H9 (cell line): ENCODE measurements around the gene ATXN7L3B. TPM values are rescaled to one million over a fixed set of nuclear protein-coding genes. Genes with fewer than 3 reads are reported as not detected.
"Not testable (repeated sequence)": the region's sequence is repeated elsewhere in the genome, so short reads cannot be mapped to it uniquely, and the experiment has no call there.

ENCODE experiments used
- DNase-seq: peaks from one replicate; pipeline ENCODE4 v3.0.0-alpha.2; 2017
- H2AFZ ChIP-seq: one replicate; pipeline ENCODE4 v1.6.1; 2013; ENCODE audit warnings: mild to moderate bottlenecking, low read length, control low read depth, moderate library complexity
- H2AK5ac ChIP-seq: 2 replicates; pipeline ENCODE4 v1.6.1; 2013; ENCODE audit warnings: low read length, control low read depth, mixed read lengths; ENCODE audit not compliant: insufficient read length
- H2BK120ac ChIP-seq: one replicate; pipeline ENCODE4 v1.6.1; 2013; ENCODE audit warnings: low read depth, mild to moderate bottlenecking, low read length, control low read depth, inconsistent platforms; ENCODE audit not compliant: poor library complexity, severe bottlenecking
- H2BK12ac ChIP-seq: 2 replicates; pipeline ENCODE4 v1.6.1; 2013; ENCODE audit warnings: low read length, control low read depth, mixed read lengths, low read depth; ENCODE audit not compliant: insufficient read length
- H2BK15ac ChIP-seq: 2 replicates; pipeline ENCODE4 v1.6.1; 2013; ENCODE audit warnings: low read depth, low read length, control low read depth
- H2BK20ac ChIP-seq: one replicate; pipeline ENCODE4 v1.6.1; 2013; ENCODE audit warnings: low read depth, mild to moderate bottlenecking, low read length, control low read depth, inconsistent platforms; ENCODE audit not compliant: poor library complexity, severe bottlenecking
- H2BK5ac ChIP-seq: 2 replicates; pipeline ENCODE4 v1.6.1; 2013; ENCODE audit warnings: low read length, control low read depth, mixed read lengths; ENCODE audit not compliant: insufficient read length
- H3K14ac ChIP-seq: 2 replicates; pipeline ENCODE4 v1.6.1; 2013; ENCODE audit warnings: low read length, control low read depth; ENCODE audit not compliant: insufficient read depth
- H3K18ac ChIP-seq: 2 replicates; pipeline ENCODE4 v1.6.1; 2013; ENCODE audit warnings: low read depth, mild to moderate bottlenecking, mixed read lengths, low read length, control low read depth; ENCODE audit not compliant: insufficient read length
- H3K23ac ChIP-seq: 2 replicates; pipeline ENCODE4 v1.6.1; 2013; ENCODE audit warnings: low read length, control low read depth, mixed read lengths, low read depth; ENCODE audit not compliant: insufficient read length
- H3K23me2 ChIP-seq: 2 replicates; pipeline ENCODE4 v1.6.1; 2013; ENCODE audit warnings: low read depth, mild to moderate bottlenecking, mixed read lengths, low read length, control low read depth; ENCODE audit not compliant: insufficient read length, poor library complexity, severe bottlenecking
- H3K27ac ChIP-seq: 2 replicates; pipeline ENCODE4 v1.5.1; 2013; ENCODE audit warnings: low read length, control low read depth, mixed read lengths, low read depth; ENCODE audit not compliant: insufficient read length
- H3K27me3 ChIP-seq: 2 replicates; pipeline ENCODE4 v1.6.1; 2013; ENCODE audit warnings: low read length, control low read depth, inconsistent platforms; ENCODE audit not compliant: insufficient read depth
- H3K4ac ChIP-seq: 2 replicates; pipeline ENCODE4 v1.6.1; 2013; ENCODE audit warnings: low read depth, mild to moderate bottlenecking, control low read depth, inconsistent platforms, low read length, moderate library complexity
- H3K4me1 ChIP-seq: 2 replicates; pipeline ENCODE4 v1.6.1; 2013; ENCODE audit warnings: low read length, control low read depth, inconsistent platforms; ENCODE audit not compliant: insufficient read depth
- H3K4me2 ChIP-seq: 2 replicates; pipeline ENCODE4 v1.6.1; 2013; ENCODE audit warnings: low read length, control low read depth, mixed read lengths; ENCODE audit not compliant: insufficient read length, insufficient read depth
- H3K56ac ChIP-seq: 2 replicates; pipeline ENCODE4 v1.6.1; 2013; ENCODE audit warnings: low read depth, mild to moderate bottlenecking, mixed read lengths, low read length, control low read depth; ENCODE audit not compliant: insufficient read length
- H3K79me1 ChIP-seq: 2 replicates; pipeline ENCODE4 v1.6.1; 2013; ENCODE audit warnings: low read depth, mild to moderate bottlenecking, moderate library complexity, low read length, control low read depth, inconsistent platforms; ENCODE audit not compliant: insufficient read depth, poor library complexity, severe bottlenecking
- H3K79me2 ChIP-seq: 2 replicates; pipeline ENCODE4 v1.6.1; 2013; ENCODE audit warnings: low read length, control low read depth, inconsistent platforms; ENCODE audit not compliant: insufficient read depth
- H3K9ac ChIP-seq: 2 replicates; pipeline ENCODE4 v1.6.1; 2013; ENCODE audit warnings: low read length, control low read depth, mixed read lengths; ENCODE audit not compliant: insufficient read length; ENCODE audit errors: extremely low read depth
- H3K9me3 ChIP-seq: one replicate; pipeline ENCODE4 v1.6.1; 2013; ENCODE audit warnings: low read depth, low read length, inconsistent platforms; ENCODE audit not compliant: control insufficient read depth
- H3T11ph ChIP-seq: one replicate; pipeline ENCODE4 v1.6.1; 2013; ENCODE audit warnings: mild to moderate bottlenecking, low read length, control low read depth, inconsistent platforms
- H4K20me1 ChIP-seq: one replicate; pipeline ENCODE4 v1.6.1; 2013; ENCODE audit not compliant: control insufficient read depth, insufficient read length, insufficient read depth
- H4K5ac ChIP-seq: 2 replicates; pipeline ENCODE4 v1.6.1; 2013; ENCODE audit warnings: low read depth, mild to moderate bottlenecking, mixed read lengths, low read length, control low read depth; ENCODE audit not compliant: insufficient read length
- H4K8ac ChIP-seq: replicated peaks from 2 replicates; pipeline ENCODE4 v1.6.1; 2013; ENCODE audit warnings: low read length, control low read depth, mixed read lengths, low read depth; ENCODE audit not compliant: insufficient read length
- H4K91ac ChIP-seq: 2 replicates; pipeline ENCODE4 v1.6.1; 2013; ENCODE audit warnings: low read depth, mild to moderate bottlenecking, moderate library complexity, mixed read lengths, low read length, control low read depth; ENCODE audit not compliant: insufficient read length
- H3K27ac Mint-ChIP-seq, 3 experiments: 2 replicates in 2 of 3; 3 replicates in 1 of 3; pipeline ENCODE4 v1.8.0; 2020 to 2021; ENCODE audit warnings: mixed read lengths in 3 of 3, mild to moderate bottlenecking in 1 of 3, moderate library complexity in 1 of 3
- H3K27me3 Mint-ChIP-seq: 2 replicates; pipeline ENCODE4 v1.8.0; 2021; ENCODE audit warnings: low read depth, mild to moderate bottlenecking, moderate library complexity, mixed read lengths
- H3K36me3 Mint-ChIP-seq, 3 experiments: 2 replicates in 2 of 3; 3 replicates in 1 of 3; pipeline ENCODE4 v1.8.0; 2020 to 2021; ENCODE audit warnings: low read depth in 3 of 3, mixed read lengths in 3 of 3; ENCODE audit not compliant: insufficient read depth in 1 of 3
- H3K4me1 Mint-ChIP-seq, 2 experiments: 2 replicates each; pipeline ENCODE4 v1.8.0; 2020; ENCODE audit warnings: mixed read lengths in 2 of 2
- H3K4me3 Mint-ChIP-seq, 2 experiments: 2 replicates in 1 of 2; 3 replicates in 1 of 2; pipeline ENCODE4 v1.8.0; 2020 to 2021; ENCODE audit warnings: mild to moderate bottlenecking in 2 of 2, mixed read lengths in 2 of 2, moderate library complexity in 1 of 2
- H3K9me3 Mint-ChIP-seq, 2 experiments: 2 replicates in 1 of 2; 3 replicates in 1 of 2; pipeline ENCODE4 v1.8.0; 2020; ENCODE audit warnings: mild to moderate bottlenecking in 2 of 2, mixed read lengths in 2 of 2, moderate library complexity in 1 of 2
- WGBS: extraction: QIAGEN DNeasy Blood & Tissue Kit; methylation state at CpG from one replicate; pipeline ENCODE4 v1.1.7; 2013; ENCODE audit warnings: missing lambda C conversion rate, low lambda C conversion rate, mixed read lengths; ENCODE audit not compliant: insufficient read length; ENCODE audit errors: extremely low coverage; 5-methylcytosine and 5-hydroxymethylcytosine counted together
- total RNA-seq: library from RNA; stranded (reverse); gene quantifications from 2 replicates; pipeline ENCODE4 v1.2.1, GENCODE V29; 2021
- TF ChIP-seq, protein P1 (sequence below): fragments of 200-600 bp; sonication (generic); conservative IDR thresholded peaks from 3 replicates; pipeline ENCODE4 v1.8.0; 2021; ENCODE audit warnings: antibody characterized with exemption, mild to moderate bottlenecking

The ATXN7L3B gene
- total RNA-seq, 1 experiment from 2014 or later, result 35.3 TPM

DNA sequence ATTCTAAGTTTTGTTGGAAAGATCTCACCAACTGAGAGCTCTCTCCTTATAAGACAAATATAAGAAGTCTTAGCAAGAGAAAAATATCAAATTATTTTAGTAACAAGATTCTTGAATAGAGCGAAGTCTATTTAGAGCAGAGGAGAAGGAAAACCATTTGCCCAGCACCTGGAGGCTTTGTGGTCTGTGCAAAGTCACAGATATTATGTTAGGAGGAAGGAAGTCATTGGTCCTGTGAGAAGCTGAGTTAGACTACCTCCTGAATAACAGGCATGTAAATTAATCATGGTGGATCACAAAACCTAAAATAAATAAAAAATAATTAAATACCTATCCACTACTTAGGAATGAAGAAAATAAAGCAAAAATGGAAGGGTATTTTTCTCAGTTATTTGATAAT is 38.4 kb upstream of the ATXN7L3B start:
- H4K91ac ChIP-seq, result no peak overlapping the region
- H3K27ac ChIP-seq, result no peak overlapping the region
- no peak overlapping the region for H2AK5ac ChIP-seq
- no peak overlapping the region for H3K23ac ChIP-seq
- H3K4me2 ChIP-seq, result no peak overlapping the region
- H2BK12ac ChIP-seq, result no peak overlapping the region
- H4K8ac ChIP-seq, result no peak overlapping the region
- H3K4ac ChIP-seq, result no peak overlapping the region
- no peak overlapping the region for H2BK15ac ChIP-seq
- no peak overlapping the region for H3K56ac ChIP-seq
- H3K9ac ChIP-seq, result no peak overlapping the region
- H3K79me1 ChIP-seq, result no peaks in the 10 kb centered on the region
- H3K4me1 ChIP-seq, result no peaks in the 10 kb centered on the region
- H3T11ph ChIP-seq, result no peak overlapping the region
- no peak overlapping the region for H3K18ac ChIP-seq
- no peak overlapping the region for H4K5ac ChIP-seq
- Mint-ChIP-seq H3K36me3 (peaks cover 0 to 2% (median 0%) of the 10 kb centered on the region in 3 experiments; a peak in 1 of 7 replicates), H3K4me1 (no peaks in the 10 kb centered on the region), H3K4me3 (no peak overlapping the region), H3K9me3 (peaks cover 3 to 4% of the 10 kb centered on the region in 2 experiments; a peak in 2 of 5 replicates), H3K27ac (no peak overlapping the region), H3K27me3 (no peaks in the 10 kb centered on the region)
- whole genome bisulfite sequencing, result no CpG with 5 or more reads among the region's 1 CpG
- H3K27me3 ChIP-seq, result no peaks in the 10 kb centered on the region
- no peak overlapping the region for H2BK5ac ChIP-seq
- no peak for DNase-seq
- H4K20me1 ChIP-seq, result no peaks in the 10 kb centered on the region
- TF ChIP-seq, protein P1, sequence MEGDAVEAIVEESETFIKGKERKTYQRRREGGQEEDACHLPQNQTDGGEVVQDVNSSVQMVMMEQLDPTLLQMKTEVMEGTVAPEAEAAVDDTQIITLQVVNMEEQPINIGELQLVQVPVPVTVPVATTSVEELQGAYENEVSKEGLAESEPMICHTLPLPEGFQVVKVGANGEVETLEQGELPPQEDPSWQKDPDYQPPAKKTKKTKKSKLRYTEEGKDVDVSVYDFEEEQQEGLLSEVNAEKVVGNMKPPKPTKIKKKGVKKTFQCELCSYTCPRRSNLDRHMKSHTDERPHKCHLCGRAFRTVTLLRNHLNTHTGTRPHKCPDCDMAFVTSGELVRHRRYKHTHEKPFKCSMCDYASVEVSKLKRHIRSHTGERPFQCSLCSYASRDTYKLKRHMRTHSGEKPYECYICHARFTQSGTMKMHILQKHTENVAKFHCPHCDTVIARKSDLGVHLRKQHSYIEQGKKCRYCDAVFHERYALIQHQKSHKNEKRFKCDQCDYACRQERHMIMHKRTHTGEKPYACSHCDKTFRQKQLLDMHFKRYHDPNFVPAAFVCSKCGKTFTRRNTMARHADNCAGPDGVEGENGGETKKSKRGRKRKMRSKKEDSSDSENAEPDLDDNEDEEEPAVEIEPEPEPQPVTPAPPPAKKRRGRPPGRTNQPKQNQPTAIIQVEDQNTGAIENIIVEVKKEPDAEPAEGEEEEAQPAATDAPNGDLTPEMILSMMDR, result no peak
- no peak overlapping the region for H2BK20ac ChIP-seq
- H3K9me3 ChIP-seq, result no peaks in the 10 kb centered on the region
- H3K23me2 ChIP-seq, result no peaks in the 10 kb centered on the region
- H2BK120ac ChIP-seq, result no peak overlapping the region
- no peaks in the 10 kb centered on the region for H3K79me2 ChIP-seq
- no peak overlapping the region for H3K14ac ChIP-seq
- no peak overlapping the region for H2AFZ ChIP-seq

DNA sequence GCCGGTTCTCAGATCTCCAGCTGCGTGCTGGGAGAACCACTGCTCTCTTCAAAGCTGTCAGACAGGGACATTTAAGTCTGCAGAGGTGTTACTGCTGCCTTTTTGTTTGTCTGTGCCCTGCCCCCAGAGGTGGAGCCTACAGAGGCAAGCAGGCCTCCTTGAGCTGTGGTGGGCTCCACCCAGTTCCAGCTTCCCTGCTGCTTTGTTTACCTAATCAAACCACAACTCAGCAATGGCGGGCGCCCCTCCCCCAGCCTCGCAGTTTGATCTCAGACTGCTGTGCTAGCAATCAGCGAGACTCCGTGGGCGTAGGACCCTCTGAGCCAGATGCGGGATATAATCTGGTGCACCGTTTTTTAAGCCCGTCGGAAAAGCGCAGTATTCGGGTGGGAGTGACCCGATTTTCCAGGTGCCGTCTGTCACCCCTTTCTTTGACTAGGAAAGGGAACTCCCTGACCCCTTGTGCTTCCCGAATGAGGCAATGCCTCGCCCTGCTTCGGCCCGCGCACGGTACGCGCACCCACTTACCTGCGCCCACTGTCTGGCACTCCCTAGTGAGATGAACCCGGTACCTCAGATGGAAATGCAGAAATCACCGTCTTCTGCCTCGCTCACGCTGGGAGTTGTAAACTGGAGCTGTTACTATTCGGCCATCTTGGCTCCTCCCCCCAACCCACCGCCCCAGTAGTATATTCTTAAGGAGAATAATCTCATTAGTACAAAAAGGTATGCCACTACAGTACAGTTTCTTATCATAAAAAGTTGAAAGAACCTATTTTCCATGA is 28.6 kb upstream of the ATXN7L3B start:
- peak overlapping the region; percentile 96 for H3K18ac ChIP-seq
- H3K4ac ChIP-seq, H2AFZ ChIP-seq, H3K4me1 ChIP-seq, H3K27ac ChIP-seq, H2BK5ac ChIP-seq, H3K56ac ChIP-seq, H3K27me3 ChIP-seq, H2BK12ac ChIP-seq, H3K9me3 ChIP-seq, H3K23ac ChIP-seq, H2BK20ac ChIP-seq, H3K79me1 ChIP-seq, H2AK5ac ChIP-seq, H3T11ph ChIP-seq, H3K9me3 Mint-ChIP-seq, H3K27me3 Mint-ChIP-seq, H3K23me2 ChIP-seq, H4K20me1 ChIP-seq, H4K91ac ChIP-seq, H4K5ac ChIP-seq, H4K8ac ChIP-seq, H3K79me2 ChIP-seq, H2BK15ac ChIP-seq: not testable (repeated sequence)
- H3K4me2 ChIP-seq, result peak overlapping the region; percentile 25
- peak overlapping the region; percentile 75 to 84 for H3K4me3 Mint-ChIP-seq
- WGBS, result no CpG with 5 or more reads among the region's 31 CpGs
- peak overlapping the region; percentile 86 for H3K9ac ChIP-seq
- peak overlapping the region; percentile 88 for H2BK120ac ChIP-seq
- H3K36me3 Mint-ChIP-seq, result peaks cover 4 to 10% (median 5%) of the 10 kb centered on the region in 3 experiments; a peak in 4 of 7 replicates
- H3K27ac Mint-ChIP-seq, result peak overlapping the region; percentile 90 to 99 (median 99)
- peaks cover 9 to 11% of the 10 kb centered on the region in 2 experiments for H3K4me1 Mint-ChIP-seq
- peak overlapping the region; percentile 97 for H3K14ac ChIP-seq
- peak; percentile 68 for DNase-seq
